ENCODE measurements around the gene KLK14.

KLK14 gene

GRCh38 chr19:51108066-51108804 lies 25.5 kb upstream of the KLK14 start, which contains the start of gene CTU1:
Gene CTU1 (minus strand): TSS chr19:51108409. CDS start chr19:51104569, 3,840 bp downstream.
- peak; percentile 95 for DNase-seq (ENCODE audit: low read depth)

GRCh38 chr19:51107406-51108065 lies 24.8 kb upstream of the KLK14 start:
- DNase-seq (ENCODE audit: low read depth): no peak

GRCh38 chr19:51103926-51104341 lies 21.2 kb upstream of the KLK14 start:
- DNase-seq (ENCODE audit: low read depth): no peak

- DNase-seq (ENCODE audit: low read depth): no peak
These were observed 20.3 kb upstream of the KLK14 start for GRCh38 chr19:51102991-51103390.

- DNase-seq (ENCODE audit: low read depth): no peak
These were observed 18.6 kb upstream of the KLK14 start for GRCh38 chr19:51101171-51101865.

GRCh38 chr19:51100601-51101000 lies 17.9 kb upstream of the KLK14 start:
- DNase-seq (ENCODE audit: low read depth): no peak

GRCh38 chr19:51099047-51099382 lies 16.3 kb upstream of the KLK14 start:
- DNase-seq (ENCODE audit: low read depth): no peak

GRCh38 chr19:51098365-51099046 lies 15.8 kb upstream of the KLK14 start:
- no peak for DNase-seq (ENCODE audit: low read depth)

GRCh38 chr19:51097796-51098195 lies 15.1 kb upstream of the KLK14 start:
- no peak for DNase-seq (ENCODE audit: low read depth)

GRCh38 chr19:51097166-51097738 lies 14.6 kb upstream of the KLK14 start:
- DNase-seq (ENCODE audit: low read depth): peak; percentile 71

GRCh38 chr19:51096473-51097165 lies 13.9 kb upstream of the KLK14 start:
- DNase-seq (ENCODE audit: low read depth): no peak

GRCh38 chr19:51094696-51095279 lies 12.1 kb upstream of the KLK14 start:
- DNase-seq (ENCODE audit: low read depth): peak; percentile 13

GRCh38 chr19:51093510-51094345 lies 11.0 kb upstream of the KLK14 start:
- no peak for DNase-seq (ENCODE audit: low read depth)

GRCh38 chr19:51093101-51093500 lies 10.4 kb upstream of the KLK14 start:
- DNase-seq (ENCODE audit: low read depth): no peak

- no peak for DNase-seq (ENCODE audit: low read depth)
These were observed 9.5 kb upstream of the KLK14 start for GRCh38 chr19:51091895-51092873.

GRCh38 chr19:51091126-51091525 lies 8.4 kb upstream of the KLK14 start:
- no peak for DNase-seq (ENCODE audit: low read depth)

- no peak for DNase-seq (ENCODE audit: low read depth)
These were observed 7.8 kb upstream of the KLK14 start for GRCh38 chr19:51090471-51090870.

GRCh38 chr19:51089786-51090185 lies 7.1 kb upstream of the KLK14 start:
- no peak for DNase-seq (ENCODE audit: low read depth)
